Glomerular visceral epithelial cell (primary cell): Measurements from ENCODE around the gene EVI5L.
"Not testable (repeated sequence)": the region's sequence is repeated elsewhere in the genome, so short reads cannot be mapped to it uniquely, and the experiment has no call there.

Source experiments
- DNase-seq: peaks from one replicate; pipeline ENCODE4 v3.0.0-alpha.2; 2016; ENCODE audit errors: extremely low spot score

Gene EVI5L

GRCh38 chr19:7846155-7846646 lies 16.2 kb downstream of the EVI5L start:
- no peak for DNase-seq

- DNase-seq: no peak
These were observed 17.6 kb downstream of the EVI5L start for GRCh38 chr19:7847664-7848063.

GRCh38 chr19:7848779-7849457 lies 18.9 kb downstream of the EVI5L start:
- no peak for DNase-seq

- DNase-seq: no peak
These were observed 19.6 kb downstream of the EVI5L start for GRCh38 chr19:7849631-7849999.

- DNase-seq: no peak
These were observed 20.2 kb downstream of the EVI5L start for GRCh38 chr19:7850000-7850813.

GRCh38 chr19:7850945-7851622 lies 21.1 kb downstream of the EVI5L start:
- DNase-seq: no peak

- DNase-seq: no peak
These were observed 21.8 kb downstream of the EVI5L start for GRCh38 chr19:7851623-7852500.

GRCh38 chr19:7852851-7853769 lies 23.1 kb downstream of the EVI5L start:
- peak; percentile 72 for DNase-seq

- no peak for DNase-seq
These were observed 23.7 kb downstream of the EVI5L start for GRCh38 chr19:7853770-7854128.

GRCh38 chr19:7855426-7856108 lies 25.5 kb downstream of the EVI5L start:
- no peak for DNase-seq

GRCh38 chr19:7856109-7856591 lies 26.1 kb downstream of the EVI5L start:
- no peak for DNase-seq

- DNase-seq: no peak
These were observed 27.0 kb downstream of the EVI5L start for GRCh38 chr19:7856679-7857663.

GRCh38 chr19:7857727-7858108 lies 27.7 kb downstream of the EVI5L start:
- DNase-seq: no peak

GRCh38 chr19:7858109-7858770 lies 28.2 kb downstream of the EVI5L start:
- DNase-seq: no peak

- DNase-seq: not testable (repeated sequence)
These were observed 29.1 kb downstream of the EVI5L start for GRCh38 chr19:7859087-7859486.

- DNase-seq: no peak
These were observed 30.1 kb downstream of the EVI5L start for GRCh38 chr19:7859831-7860713.
